AG04449 (cell line): Measurements from ENCODE around the gene PYGB.

Experiments
- CTCF ChIA-PET: fragments of 350-600 bp; formaldehyde crosslinking; extraction: SDS; loops from one replicate; lab custom pipeline; 2021; ENCODE audit warnings: antibody characterized with exemption; lab: Yijun Ruan, JAX
- POLR2A ChIA-PET: fragments of 400-600, 350-600 bp; formaldehyde crosslinking; extraction: SDS; loops from one replicate; lab custom pipeline; 2020; ENCODE audit warnings: antibody characterized with exemption, inconsistent platforms; lab: Yijun Ruan, JAX
- DNase-seq: peaks from one replicate; pipeline ENCODE4 v3.0.0-alpha.2; 2010; ENCODE audit warnings: low read depth, low spot score
- H3K4me3 ChIP-seq: 2 replicates; pipeline ENCODE4 v1.5.1; 2011; ENCODE audit warnings: low read depth, mild to moderate bottlenecking, control low read depth, low read length
- TF ChIP-seq, protein P1 (sequence below): IDR thresholded peaks from one replicate; pipeline ENCODE4 v1.5.1; 2011; ENCODE audit warnings: mild to moderate bottlenecking, moderate library complexity, low read length, control low read depth, inconsistent platforms; ENCODE audit not compliant: insufficient read depth; ENCODE audit errors: missing control alignments

Gene PYGB

DNA sequence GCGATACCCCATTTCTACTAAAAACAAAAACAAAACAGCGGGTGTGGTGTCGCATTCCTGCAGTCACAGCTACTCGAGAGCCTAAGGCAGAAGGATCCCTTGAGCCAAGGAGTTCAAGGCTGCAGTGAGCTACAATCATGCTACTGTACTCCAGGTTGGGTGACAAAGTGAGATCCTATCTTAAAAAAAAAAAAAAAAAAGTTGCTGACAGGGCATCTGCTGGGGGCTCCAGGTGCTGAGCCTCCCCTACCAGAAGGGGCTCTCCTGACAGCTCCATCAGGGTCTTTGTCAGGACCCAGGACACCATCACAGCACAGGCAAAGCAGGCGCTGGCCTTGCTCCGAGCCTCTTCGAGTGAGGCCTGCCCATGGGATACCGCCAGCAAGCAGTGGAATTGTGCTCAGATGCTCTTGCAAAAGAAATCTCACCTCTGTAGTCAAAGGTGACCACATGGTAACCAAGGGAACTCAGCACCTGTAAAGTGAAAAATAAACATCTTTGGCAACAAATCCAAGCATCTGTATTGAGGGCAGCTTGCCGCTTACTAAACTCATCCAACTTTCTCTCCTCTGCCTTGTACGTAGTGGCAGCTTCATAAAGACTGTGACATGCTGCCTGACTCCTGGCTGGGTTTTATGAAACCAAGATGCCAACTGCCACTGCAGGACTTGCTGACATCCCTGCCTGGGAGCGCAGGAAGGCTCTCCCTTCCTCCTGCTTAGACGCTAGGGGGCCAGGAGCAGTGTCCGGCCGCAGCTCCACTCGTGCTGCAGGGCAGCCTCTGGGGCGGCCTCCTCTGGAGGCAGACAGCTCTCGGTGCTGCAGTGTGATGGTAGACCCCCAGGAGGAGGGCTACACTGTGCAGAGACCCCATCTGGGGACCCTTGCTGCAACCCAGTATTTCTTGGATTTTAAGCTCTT is 66.9 kb downstream of the PYGB start:
- POLR2A ChIA-PET, result no interaction called here
- TF ChIP-seq, protein P1, sequence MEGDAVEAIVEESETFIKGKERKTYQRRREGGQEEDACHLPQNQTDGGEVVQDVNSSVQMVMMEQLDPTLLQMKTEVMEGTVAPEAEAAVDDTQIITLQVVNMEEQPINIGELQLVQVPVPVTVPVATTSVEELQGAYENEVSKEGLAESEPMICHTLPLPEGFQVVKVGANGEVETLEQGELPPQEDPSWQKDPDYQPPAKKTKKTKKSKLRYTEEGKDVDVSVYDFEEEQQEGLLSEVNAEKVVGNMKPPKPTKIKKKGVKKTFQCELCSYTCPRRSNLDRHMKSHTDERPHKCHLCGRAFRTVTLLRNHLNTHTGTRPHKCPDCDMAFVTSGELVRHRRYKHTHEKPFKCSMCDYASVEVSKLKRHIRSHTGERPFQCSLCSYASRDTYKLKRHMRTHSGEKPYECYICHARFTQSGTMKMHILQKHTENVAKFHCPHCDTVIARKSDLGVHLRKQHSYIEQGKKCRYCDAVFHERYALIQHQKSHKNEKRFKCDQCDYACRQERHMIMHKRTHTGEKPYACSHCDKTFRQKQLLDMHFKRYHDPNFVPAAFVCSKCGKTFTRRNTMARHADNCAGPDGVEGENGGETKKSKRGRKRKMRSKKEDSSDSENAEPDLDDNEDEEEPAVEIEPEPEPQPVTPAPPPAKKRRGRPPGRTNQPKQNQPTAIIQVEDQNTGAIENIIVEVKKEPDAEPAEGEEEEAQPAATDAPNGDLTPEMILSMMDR, result peak; percentile 17
- no peak overlapping the region for H3K4me3 ChIP-seq
- CTCF ChIA-PET, result interaction anchor here (0.8 to 4.0 kb wide), 8 partner anchors 8 to 321 kb away, joined by 3 to 14 read pairs (median 4); no protein-coding TSS in a partner anchor
- no peak for DNase-seq

DNA sequence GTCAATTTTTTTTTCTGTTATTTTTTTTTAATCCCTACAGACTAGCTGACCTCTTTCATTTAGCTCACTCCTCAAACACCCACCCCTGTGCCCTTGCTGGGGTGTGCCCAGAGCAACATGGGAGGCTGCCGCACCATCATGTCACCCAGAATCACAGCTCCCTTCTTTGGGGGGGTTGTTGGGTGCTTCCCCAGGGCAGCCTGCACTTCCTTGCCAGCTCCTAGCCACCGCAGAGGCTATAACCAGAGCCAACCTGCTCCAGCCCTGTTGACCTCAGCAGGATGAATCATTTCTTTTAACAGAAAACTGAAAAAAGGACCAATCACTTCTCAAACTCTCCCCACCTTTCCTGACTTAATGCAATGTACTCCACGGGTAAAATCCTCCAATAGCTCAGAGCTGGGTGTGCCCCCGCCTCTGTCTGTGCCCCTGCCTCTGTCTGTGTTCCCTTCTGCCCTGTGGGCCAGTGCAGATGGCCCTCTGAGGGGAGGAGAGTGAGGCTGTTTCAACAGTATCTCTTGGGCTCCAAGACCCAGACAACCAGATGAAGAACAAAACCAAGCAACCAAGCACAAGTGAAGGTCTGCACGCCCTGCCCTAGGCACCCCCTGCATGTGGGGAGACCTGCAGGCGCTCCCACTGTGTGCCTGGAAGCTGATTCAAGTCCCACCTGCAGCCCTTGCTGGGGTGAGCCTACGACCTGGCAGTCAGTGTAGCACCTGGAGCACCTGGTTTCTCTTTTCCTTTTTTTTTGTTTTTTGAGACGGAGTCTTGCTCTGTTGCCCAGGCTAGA is 67.7 kb downstream of the PYGB start:
- H3K4me3 ChIP-seq, result no peak overlapping the region
- ChIA-PET POLR2A (no interaction called here), CTCF (interaction anchor here (0.8 to 4.0 kb wide), 5 partner anchors 20 to 322 kb away, joined by 3 to 14 read pairs (median 4); no protein-coding TSS in a partner anchor)
- no peak for DNase-seq
- TF ChIP-seq, protein P1, result no peak

DNA sequence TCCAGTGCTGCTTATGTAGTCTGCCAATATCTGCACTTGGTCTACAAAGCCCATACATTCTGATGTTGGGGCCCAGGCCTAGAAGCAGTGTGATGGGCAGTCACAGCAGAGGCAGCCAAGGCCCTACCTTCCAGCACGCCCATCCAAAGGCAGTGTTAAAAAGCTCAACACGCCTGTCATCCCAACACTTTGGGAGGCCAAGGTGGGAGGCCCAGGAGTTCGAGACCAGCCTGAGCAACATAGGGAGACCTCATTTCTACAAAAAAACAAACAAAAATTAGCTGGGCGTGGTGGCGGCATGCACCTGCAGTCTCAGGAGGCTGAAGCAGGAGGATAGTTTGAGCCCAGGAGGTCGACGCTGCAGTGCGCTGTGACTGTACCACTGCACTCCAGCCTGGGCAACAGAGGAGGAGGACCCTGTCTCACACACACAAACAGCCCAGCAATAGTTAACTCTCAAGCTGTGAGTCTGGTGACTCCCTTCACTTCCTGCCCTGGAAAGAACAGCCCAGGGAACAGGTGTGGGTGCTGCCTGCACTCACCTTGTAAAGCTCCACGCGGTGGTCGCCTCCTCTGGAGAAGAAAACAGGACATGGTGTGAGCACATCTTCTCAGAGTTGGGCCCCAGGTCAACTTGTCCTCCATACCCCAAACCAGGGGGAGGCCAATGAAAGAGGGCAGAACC is 68.8 kb downstream of the PYGB start:
- H3K4me3 ChIP-seq, result no peak overlapping the region
- no peak for DNase-seq
- TF ChIP-seq, protein P1, result no peak
- CTCF ChIA-PET, result interaction anchor here (4.0 kb wide), 1 partner anchor 82 kb away, joined by 14 read pairs; no protein-coding TSS in a partner anchor
- POLR2A ChIA-PET, result no interaction called here

DNA sequence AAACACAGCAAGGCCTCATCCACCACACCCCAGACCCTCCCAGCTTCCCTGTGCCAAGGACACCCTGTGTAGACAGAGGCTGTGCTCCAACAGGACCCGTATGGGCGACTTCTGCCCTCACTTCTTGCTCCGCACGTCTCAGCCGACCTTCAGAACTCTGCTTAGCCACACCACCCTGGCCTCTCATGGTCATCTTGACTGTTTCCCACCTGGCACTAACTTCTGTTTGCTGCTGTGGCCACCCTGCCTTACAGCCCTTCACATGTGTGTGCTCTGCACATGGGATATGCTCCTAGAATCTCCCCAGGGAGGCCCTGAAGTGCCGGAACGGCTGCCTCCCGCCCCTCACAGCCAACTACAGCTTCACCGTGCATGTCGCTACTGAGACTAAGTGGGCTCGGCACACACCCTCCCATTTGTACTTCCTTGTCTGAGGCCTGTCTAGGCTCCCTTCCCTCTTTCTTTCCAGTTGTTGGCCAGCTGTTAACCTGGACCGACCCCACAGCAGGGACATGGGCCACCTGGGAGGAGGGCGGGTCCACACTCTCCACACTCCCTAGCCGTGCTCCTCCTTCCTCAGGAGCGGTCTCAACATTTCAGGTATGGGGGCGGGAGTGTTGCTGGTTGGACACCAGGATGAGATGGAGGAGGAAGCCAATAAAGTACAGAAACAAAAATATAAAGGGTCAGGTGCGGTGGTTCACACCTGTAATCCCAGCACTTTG is 69.6 kb downstream of the PYGB start:
- no peak overlapping the region for H3K4me3 ChIP-seq
- no peak for DNase-seq
- CTCF ChIA-PET, result interaction anchor here (4.0 kb wide), 1 partner anchor 81 kb away, joined by 14 read pairs; no protein-coding TSS in a partner anchor
- POLR2A ChIA-PET, result no interaction called here
- TF ChIP-seq, protein P1, result no peak

DNA sequence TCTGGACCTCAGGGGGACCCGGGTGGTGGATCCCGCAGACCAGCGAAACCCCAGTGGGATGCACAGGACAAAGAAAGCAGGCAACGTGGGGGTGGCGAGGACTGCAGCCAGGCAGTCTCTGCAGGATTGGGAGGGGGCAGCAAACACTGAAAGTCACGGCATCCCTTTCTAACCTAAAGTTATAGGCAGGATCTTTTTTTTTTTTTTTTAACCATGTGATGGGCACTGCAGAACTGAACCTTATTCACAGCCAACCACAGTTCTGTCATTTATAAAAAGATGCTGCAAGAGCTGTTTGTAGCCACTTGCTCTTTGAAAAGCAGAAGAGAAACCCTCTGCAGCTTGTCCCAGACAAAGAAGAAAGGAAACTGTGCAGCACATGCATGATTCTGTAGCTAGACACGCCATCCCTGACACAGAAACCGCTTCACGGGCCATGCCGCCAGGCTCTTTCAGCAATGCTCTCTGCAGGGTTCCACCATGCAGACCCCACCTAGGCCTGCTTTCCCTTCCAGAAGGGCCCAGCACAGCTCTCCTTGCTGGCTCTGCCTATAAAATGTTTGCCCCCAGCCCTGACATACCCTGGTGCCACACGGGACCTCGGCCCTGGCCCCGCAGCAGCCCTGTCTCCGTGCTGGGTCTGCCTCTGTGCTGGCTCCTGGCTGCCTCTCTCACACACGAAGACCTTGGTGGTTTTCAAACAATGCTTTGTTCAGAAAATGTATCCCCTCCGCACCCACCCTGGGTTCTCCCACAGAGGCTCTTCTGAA is 70.8 kb downstream of the PYGB start:
- ChIA-PET POLR2A (interaction anchor here (0.9 to 1.2 kb wide), 2 partner anchors 9 to 45 kb away, joined by 3 to 4 read pairs; no protein-coding TSS in a partner anchor), CTCF (interaction anchor here (4.0 kb wide), 1 partner anchor 80 kb away, joined by 14 read pairs; no protein-coding TSS in a partner anchor)
- H3K4me3 ChIP-seq, result no peak overlapping the region
- TF ChIP-seq, protein P1, result no peak
- DNase-seq, result no peak
